Superior temporal gyrus (tissue), 1 donor: ENCODE data around the gene CEP85.
"Not testable (repeated sequence)": the region's sequence is repeated elsewhere in the genome, so short reads cannot be mapped to it uniquely, and the experiment has no call there.

Source experiments
- DNase-seq: peaks from one replicate; pipeline ENCODE4 v3.0.0-alpha.2; 2016; ENCODE audit errors: extremely low spot score

Gene CEP85

GRCh38 chr1:26290882-26291261 is 56.9 kb downstream of the CEP85 start:
- DNase-seq = no peak

GRCh38 chr1:26291433-26291832 is 57.4 kb downstream of the CEP85 start:
- DNase-seq = no peak

- DNase-seq = no peak
These were observed 57.9 kb downstream of the CEP85 start for GRCh38 chr1:26291939-26292338.

GRCh38 chr1:26292735-26293134 is 58.7 kb downstream of the CEP85 start:
- not testable (repeated sequence) for DNase-seq

- DNase-seq = no peak
These were observed 60.0 kb downstream of the CEP85 start for GRCh38 chr1:26293911-26294463.

- DNase-seq = no peak
These were observed 61.5 kb downstream of the CEP85 start for GRCh38 chr1:26295194-26296138.

- DNase-seq = no peak
These were observed 62.5 kb downstream of the CEP85 start for GRCh38 chr1:26296340-26297056.

- no peak for DNase-seq
These were observed 63.2 kb downstream of the CEP85 start for GRCh38 chr1:26297057-26297790.

- DNase-seq = no peak
These were observed 63.8 kb downstream of the CEP85 start for GRCh38 chr1:26297791-26298124.

- DNase-seq = no peak
These were observed 66.7 kb downstream of the CEP85 start for GRCh38 chr1:26300578-26301275.

- no peak for DNase-seq
These were observed 68.9 kb downstream of the CEP85 start for GRCh38 chr1:26302733-26303405.

GRCh38 chr1:26305667-26306289 is 71.8 kb downstream of the CEP85 start:
- no peak for DNase-seq

GRCh38 chr1:26306290-26307229 is 72.6 kb downstream of the CEP85 start, which contains the start of gene UBXN11:
Gene UBXN11, minus strand, starts transcription at chr1:26306636. Its CDS starts 3,753 bp downstream, at chr1:26302883.
- DNase-seq = peak; percentile 87

GRCh38 chr1:26307363-26307781 is 73.4 kb downstream of the CEP85 start:
- DNase-seq = no peak

- not testable (repeated sequence) for DNase-seq
These were observed 74.2 kb downstream of the CEP85 start for GRCh38 chr1:26307966-26308899.

- DNase-seq = no peak
These were observed 80.5 kb downstream of the CEP85 start for GRCh38 chr1:26314501-26314900.

GRCh38 chr1:26315874-26316850 is 82.2 kb downstream of the CEP85 start:
- DNase-seq = no peak
